SK-N-SH (cell line): ENCODE data around the gene KRT84. TPM values are rescaled to one million over a fixed set of nuclear protein-coding genes. Genes with fewer than 3 reads are reported as not detected.

ENCODE experiments used
- CTCF ChIA-PET: fragments of 300-600, 350-600 bp; formaldehyde crosslinking; extraction: SDS; loops from one replicate; lab custom pipeline; 2021; lab: Yijun Ruan, JAX
- POLR2A ChIA-PET: fragments of 350-600 bp; sonication (Branson Sonifier 250); formaldehyde crosslinking; extraction: SDS; loops from one replicate; lab custom pipeline; 2020; ENCODE audit warnings: antibody characterized with exemption, inconsistent platforms; lab: Yijun Ruan, JAX
- DNase-seq: peaks from one replicate; pipeline ENCODE4 v3.0.0; 2012
- H2AFZ ChIP-seq: fragments of 200-600 bp; sonication (generic); 2 replicates; pipeline ENCODE4 v1.8.1; 2016; ENCODE audit warnings: antibody characterized with exemption, mild to moderate bottlenecking, low read depth
- H3F3A ChIP-seq: fragments of 200-600 bp; sonication (generic); replicated peaks from 2 replicates; pipeline ENCODE3; 2016; ENCODE audit warnings: antibody characterized with exemption, mild to moderate bottlenecking; ENCODE audit not compliant: insufficient read depth
- H3K27ac ChIP-seq, 2 experiments: fragments of 200-500 bp in 1 of 2; fragments of 200-600 bp in 1 of 2; sonication (Bioruptor generic) in 1 of 2; sonication (generic), shearing (Covaris generic) in 1 of 2; 2 replicates each; pipeline versions ENCODE4 v1.5.1 to v1.6.1; 2014 to 2016; ENCODE audit warnings: low read depth in 2 of 2, inconsistent platforms in 1 of 2, low read length in 1 of 2, mild to moderate bottlenecking in 1 of 2, mixed read lengths in 1 of 2
- H3K27me3 ChIP-seq: fragments of 200-600 bp; sonication (generic), shearing (Covaris generic); 2 replicates; pipeline ENCODE4 v1.6.1; 2016; ENCODE audit warnings: mixed run types; ENCODE audit not compliant: insufficient read depth
- H3K36me3 ChIP-seq, 2 experiments: fragments of 200-500 bp in 1 of 2; fragments of 200-600 bp in 1 of 2; sonication (Bioruptor generic) in 1 of 2; sonication (generic) in 1 of 2; replicated peaks in 1 of 2; 2 replicates each; pipeline versions ENCODE3 to v1.5.1; 2014 to 2016; ENCODE audit warnings: low read length in 1 of 2, mild to moderate bottlenecking in 1 of 2; ENCODE audit not compliant: insufficient read depth in 2 of 2, control insufficient read depth in 1 of 2
- H3K4me1 ChIP-seq, 2 experiments: fragments of 200-500 bp in 1 of 2; fragments of 200-600 bp in 1 of 2; sonication (Bioruptor generic) in 1 of 2; sonication (generic), shearing (Covaris generic) in 1 of 2; 2 replicates each; pipeline versions ENCODE4 v1.5.1 to v1.6.1; 2014 to 2016; ENCODE audit warnings: low read depth in 1 of 2, low read length in 1 of 2, mixed run types in 1 of 2; ENCODE audit not compliant: insufficient read depth in 2 of 2, control insufficient read depth in 1 of 2
- H3K4me2 ChIP-seq: fragments of 200-600 bp; sonication (generic), shearing (Covaris generic); 2 replicates; pipeline ENCODE4 v1.6.1; 2017; ENCODE audit warnings: mixed run types
- H3K4me3 ChIP-seq, 2 experiments: fragments of 200-500 bp in 1 of 2; fragments of 200-600 bp in 1 of 2; sonication (Bioruptor generic) in 1 of 2; sonication (generic), shearing (Covaris generic) in 1 of 2; 2 replicates each; pipeline versions ENCODE4 v1.5.1 to v1.8.1; 2014 to 2016; ENCODE audit warnings: low read depth in 2 of 2, inconsistent platforms in 1 of 2, low read length in 1 of 2, mild to moderate bottlenecking in 1 of 2, mixed read lengths in 1 of 2, moderate library complexity in 1 of 2
- H3K79me2 ChIP-seq: fragments of 200-600 bp; sonication (generic); 2 replicates; pipeline ENCODE4 v1.8.1; 2017; ENCODE audit warnings: mild to moderate bottlenecking; ENCODE audit not compliant: insufficient read depth
- H3K9ac ChIP-seq: fragments of 200-600 bp; sonication (generic); 2 replicates; pipeline ENCODE4 v1.6.1; 2017; ENCODE audit warnings: mixed run types
- H3K9me2 ChIP-seq: fragments of 200-600 bp; sonication (generic); 2 replicates; pipeline ENCODE4 v1.6.1; 2017; ENCODE audit warnings: mixed run types
- H3K9me3 ChIP-seq: fragments of 200-600 bp; sonication (generic); 2 replicates; pipeline ENCODE4 v1.6.1; 2017; ENCODE audit warnings: mixed run types, mild to moderate bottlenecking, moderate library complexity
- H4K20me1 ChIP-seq: fragments of 200-600 bp; sonication (generic); 2 replicates; pipeline ENCODE4 v1.6.1; 2017; ENCODE audit warnings: mild to moderate bottlenecking, mixed run types; ENCODE audit not compliant: insufficient read depth
- EP300 ChIP-seq, 2 experiments: IDR thresholded peaks; 2 replicates each; pipeline versions ENCODE4 v1.4.0 to v1.6.1; 2012; ENCODE audit warnings: borderline replicate concordance in 1 of 2, low read depth in 1 of 2, low read length in 1 of 2
- EZH2phosphoT487 ChIP-seq: fragments of 200-600 bp; sonication (generic); IDR thresholded peaks from 2 replicates; pipeline ENCODE4 v1.6.1; 2017; ENCODE audit warnings: low read depth, mixed run types, mild to moderate bottlenecking, antibody characterized with exemption, moderate library complexity, borderline replicate concordance
- FOSL2 ChIP-seq: IDR thresholded peaks from 2 replicates; pipeline ENCODE4 v1.4.0; 2012; ENCODE audit warnings: low read depth, mild to moderate bottlenecking, moderate library complexity, borderline replicate concordance
- GABPA ChIP-seq: IDR thresholded peaks from 2 replicates; pipeline ENCODE4 v1.4.0; 2012; ENCODE audit warnings: low read depth, mild to moderate bottlenecking
- GATA2 ChIP-seq: sonication (generic); formaldehyde crosslinking; IDR thresholded peaks from 2 replicates; pipeline ENCODE4 v1.5.0; 2020; ENCODE audit warnings: mild to moderate bottlenecking, missing genetic modification reagents
- MXI1 ChIP-seq: IDR thresholded peaks from 2 replicates; pipeline ENCODE4 v1.6.1; 2012; ENCODE audit warnings: mild to moderate bottlenecking, low read depth, low read length, improper control_type of control experiment
- NFIC ChIP-seq: IDR thresholded peaks from 2 replicates; pipeline ENCODE4 v1.4.0; 2012; ENCODE audit warnings: borderline replicate concordance
- NRF1 ChIP-seq: IDR thresholded peaks from 2 replicates; pipeline ENCODE4 v1.6.1; 2012; ENCODE audit warnings: low read depth, mild to moderate bottlenecking, low read length
- POLR2AphosphoS5 ChIP-seq: IDR thresholded peaks from 2 replicates; pipeline ENCODE4 v1.6.1; 2012; ENCODE audit warnings: low read depth, low read length
- RFX5 ChIP-seq: IDR thresholded peaks from 2 replicates; pipeline ENCODE4 v1.6.1; 2012; ENCODE audit warnings: mild to moderate bottlenecking, improper control_type of control experiment, low read length
- RXRA ChIP-seq: IDR thresholded peaks from 2 replicates; pipeline ENCODE4 v1.4.0; 2012; ENCODE audit warnings: low read depth, mild to moderate bottlenecking, borderline replicate concordance
- SMC3 ChIP-seq: IDR thresholded peaks from 2 replicates; pipeline ENCODE4 v1.6.1; 2012; ENCODE audit warnings: low read depth, low read length, improper control_type of control experiment
- TCF12 ChIP-seq: IDR thresholded peaks from 2 replicates; pipeline ENCODE4 v1.4.0; 2012
- TEAD4 ChIP-seq: IDR thresholded peaks from 2 replicates; pipeline ENCODE4 v1.4.0; 2012; ENCODE audit warnings: mild to moderate bottlenecking, borderline replicate concordance; ENCODE audit not compliant: insufficient read depth
- YY1 ChIP-seq: IDR thresholded peaks from 2 replicates; pipeline ENCODE4 v1.4.0; 2012; ENCODE audit warnings: low read depth, mild to moderate bottlenecking
- WGBS: methylation state at CpG from one replicate; pipeline ENCODE4 v1.1.6; 2017; ENCODE audit warnings: low lambda C conversion rate; 5-methylcytosine and 5-hydroxymethylcytosine counted together
- polyA plus RNA-seq, 3 experiments: library from polyadenylated mRNA; depleted of rRNA; stranded (reverse); fragments of >200 nt; gene quantifications; 2 replicates each; pipeline ENCODE4 v1.2.3, GENCODE V29; 2012
- TF ChIP-seq, protein P1 (sequence below): fragments of 150-350 bp; IDR thresholded peaks from 2 replicates; pipeline ENCODE4 v1.6.1; 2016; ENCODE audit warnings: mild to moderate bottlenecking, low read depth, low read length
- TF ChIP-seq, protein P2 (sequence below): IDR thresholded peaks from 2 replicates; pipeline ENCODE4; 2012
- TF ChIP-seq, protein P3 (sequence below): IDR thresholded peaks from 2 replicates; pipeline ENCODE4 v1.4.0; 2012; ENCODE audit warnings: low read depth, borderline replicate concordance
- TF ChIP-seq, protein P4 (sequence below): fragments of 200-600 bp; sonication (generic); IDR thresholded peaks from 2 replicates; pipeline ENCODE4 v1.6.1; 2017; ENCODE audit warnings: antibody characterized with exemption, mild to moderate bottlenecking, moderate library complexity

Gene KRT84
- polyA plus RNA-seq, 1 of the 3 experiments (the other 2 are of a cell fraction): not detected

DNA sequence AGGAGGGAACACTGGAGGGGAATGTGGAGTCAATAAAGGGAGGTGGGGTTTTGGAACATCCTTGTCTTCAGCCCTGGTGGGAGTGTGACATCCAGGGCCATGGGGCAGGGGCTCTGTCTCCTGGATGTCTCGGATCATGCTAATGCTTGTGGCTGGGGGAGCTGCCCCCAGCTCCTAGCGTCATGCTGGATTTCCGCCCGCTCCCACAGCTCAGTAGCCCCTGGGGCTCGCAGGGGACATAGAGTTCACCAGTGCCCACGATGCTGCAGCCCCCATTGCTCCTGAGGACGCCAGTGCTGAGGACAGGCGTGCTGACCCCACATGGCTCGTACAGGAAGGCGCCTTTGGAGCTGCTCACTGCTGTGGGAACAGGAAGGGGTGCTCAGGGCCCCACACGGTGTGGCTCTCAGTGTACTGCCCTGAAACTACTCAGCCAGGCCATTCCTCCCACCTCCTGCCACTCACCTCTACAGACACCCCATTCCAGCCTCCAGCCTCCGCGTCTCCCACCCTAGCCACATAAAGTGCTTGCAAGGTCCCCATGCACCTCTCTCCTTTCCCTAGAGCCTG, 9.5 kb upstream of the KRT84 start:
- Histone ChIP-seq H3K27me3 (peaks cover 37% of the 10 kb centered on the region; the same call in 1 of the 2 replicates), H3K79me2 (no peaks in the 10 kb centered on the region), H3K36me3 (no peaks in the 10 kb centered on the region), H3F3A (no peaks in the 10 kb centered on the region), H3K9me2 (no peaks in the 10 kb centered on the region), H2AFZ (no peak overlapping the region), H3K4me3 (no peak overlapping the region), H3K9ac (no peak overlapping the region), H3K4me2 (no peak overlapping the region), H3K4me1 (peaks cover 0 to 7% of the 10 kb centered on the region in 2 experiments; a peak in 1 of 4 replicates), H3K9me3 (no peaks in the 10 kb centered on the region), H3K27ac (no peak overlapping the region), H4K20me1 (no peaks in the 10 kb centered on the region)
- ChIA-PET POLR2A (no interaction called here), CTCF (interaction anchor here (0.6 to 1.9 kb wide), 8 partner anchors 11 to 470 kb away, joined by 3 to 7 read pairs (median 4); no protein-coding TSS in a partner anchor)
- WGBS: 61% methylated on average over 11 of the region's 13 CpGs
- TF ChIP-seq, protein P1, sequence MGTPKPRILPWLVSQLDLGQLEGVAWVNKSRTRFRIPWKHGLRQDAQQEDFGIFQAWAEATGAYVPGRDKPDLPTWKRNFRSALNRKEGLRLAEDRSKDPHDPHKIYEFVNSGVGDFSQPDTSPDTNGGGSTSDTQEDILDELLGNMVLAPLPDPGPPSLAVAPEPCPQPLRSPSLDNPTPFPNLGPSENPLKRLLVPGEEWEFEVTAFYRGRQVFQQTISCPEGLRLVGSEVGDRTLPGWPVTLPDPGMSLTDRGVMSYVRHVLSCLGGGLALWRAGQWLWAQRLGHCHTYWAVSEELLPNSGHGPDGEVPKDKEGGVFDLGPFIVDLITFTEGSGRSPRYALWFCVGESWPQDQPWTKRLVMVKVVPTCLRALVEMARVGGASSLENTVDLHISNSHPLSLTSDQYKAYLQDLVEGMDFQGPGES: no peak
- TF ChIP-seq FOSL2 (no peak), YY1 (no peak), RFX5 (no peak)
- no peak for DNase-seq

DNA sequence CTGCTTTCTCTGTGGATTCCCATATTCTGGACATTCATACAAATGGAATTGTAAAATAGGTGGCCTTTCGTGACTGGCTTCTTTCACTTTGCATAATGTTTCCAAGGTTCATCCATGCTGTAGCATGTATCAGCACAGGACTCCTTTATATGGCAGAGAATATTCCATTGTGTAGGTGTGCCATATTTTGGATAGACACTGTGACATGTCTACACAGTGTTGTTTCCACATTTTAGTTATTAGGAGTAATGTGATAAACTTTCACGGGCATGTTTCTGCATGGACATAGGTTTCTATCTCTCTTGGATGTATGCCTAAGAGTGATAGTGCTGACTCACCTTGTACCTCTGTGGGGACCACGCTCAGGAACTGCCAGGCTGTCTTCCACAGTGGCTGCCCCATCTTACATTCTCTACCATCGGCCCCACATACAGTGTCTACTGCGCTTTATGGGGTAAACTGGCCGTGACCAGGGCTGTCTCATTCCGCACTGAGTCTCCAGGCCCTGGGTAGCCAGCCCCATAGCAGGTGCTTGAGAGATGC, 7.1 kb upstream of the KRT84 start:
- Histone ChIP-seq H3K9me2 (no peaks in the 10 kb centered on the region), H2AFZ (no peak overlapping the region), H3K4me2 (no peak overlapping the region), H3K27me3 (peaks cover 46% of the 10 kb centered on the region; the same call in 1 of the 2 replicates), H3K9ac (no peak overlapping the region), H3K36me3 (no peaks in the 10 kb centered on the region), H3K4me3 (no peak overlapping the region), H3K9me3 (no peaks in the 10 kb centered on the region), H3F3A (no peaks in the 10 kb centered on the region), H4K20me1 (no peaks in the 10 kb centered on the region), H3K4me1 (peaks cover 0 to 7% of the 10 kb centered on the region in 2 experiments; a peak in 1 of 4 replicates), H3K27ac (no peak overlapping the region), H3K79me2 (no peaks in the 10 kb centered on the region)
- DNase-seq: no peak
- no peak for TF ChIP-seq SMC3
- TF ChIP-seq EZH2phosphoT487: no peak
- no peak for TF ChIP-seq RXRA
- TF ChIP-seq, protein P1: no peak
- no peak for TF ChIP-seq NRF1
- TF ChIP-seq YY1: no peak
- no peak for TF ChIP-seq GABPA
- TF ChIP-seq, protein P2, sequence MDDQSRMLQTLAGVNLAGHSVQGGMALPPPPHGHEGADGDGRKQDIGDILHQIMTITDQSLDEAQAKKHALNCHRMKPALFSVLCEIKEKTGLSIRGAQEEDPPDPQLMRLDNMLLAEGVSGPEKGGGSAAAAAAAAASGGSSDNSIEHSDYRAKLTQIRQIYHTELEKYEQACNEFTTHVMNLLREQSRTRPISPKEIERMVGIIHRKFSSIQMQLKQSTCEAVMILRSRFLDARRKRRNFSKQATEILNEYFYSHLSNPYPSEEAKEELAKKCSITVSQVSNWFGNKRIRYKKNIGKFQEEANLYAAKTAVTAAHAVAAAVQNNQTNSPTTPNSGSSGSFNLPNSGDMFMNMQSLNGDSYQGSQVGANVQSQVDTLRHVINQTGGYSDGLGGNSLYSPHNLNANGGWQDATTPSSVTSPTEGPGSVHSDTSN: no peak
- no peak for TF ChIP-seq POLR2AphosphoS5
- no peak for TF ChIP-seq NFIC
- TF ChIP-seq, protein P3, sequence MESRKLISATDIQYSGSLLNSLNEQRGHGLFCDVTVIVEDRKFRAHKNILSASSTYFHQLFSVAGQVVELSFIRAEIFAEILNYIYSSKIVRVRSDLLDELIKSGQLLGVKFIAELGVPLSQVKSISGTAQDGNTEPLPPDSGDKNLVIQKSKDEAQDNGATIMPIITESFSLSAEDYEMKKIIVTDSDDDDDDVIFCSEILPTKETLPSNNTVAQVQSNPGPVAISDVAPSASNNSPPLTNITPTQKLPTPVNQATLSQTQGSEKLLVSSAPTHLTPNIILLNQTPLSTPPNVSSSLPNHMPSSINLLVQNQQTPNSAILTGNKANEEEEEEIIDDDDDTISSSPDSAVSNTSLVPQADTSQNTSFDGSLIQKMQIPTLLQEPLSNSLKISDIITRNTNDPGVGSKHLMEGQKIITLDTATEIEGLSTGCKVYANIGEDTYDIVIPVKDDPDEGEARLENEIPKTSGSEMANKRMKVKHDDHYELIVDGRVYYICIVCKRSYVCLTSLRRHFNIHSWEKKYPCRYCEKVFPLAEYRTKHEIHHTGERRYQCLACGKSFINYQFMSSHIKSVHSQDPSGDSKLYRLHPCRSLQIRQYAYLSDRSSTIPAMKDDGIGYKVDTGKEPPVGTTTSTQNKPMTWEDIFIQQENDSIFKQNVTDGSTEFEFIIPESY: no peak
- TF ChIP-seq, protein P4, sequence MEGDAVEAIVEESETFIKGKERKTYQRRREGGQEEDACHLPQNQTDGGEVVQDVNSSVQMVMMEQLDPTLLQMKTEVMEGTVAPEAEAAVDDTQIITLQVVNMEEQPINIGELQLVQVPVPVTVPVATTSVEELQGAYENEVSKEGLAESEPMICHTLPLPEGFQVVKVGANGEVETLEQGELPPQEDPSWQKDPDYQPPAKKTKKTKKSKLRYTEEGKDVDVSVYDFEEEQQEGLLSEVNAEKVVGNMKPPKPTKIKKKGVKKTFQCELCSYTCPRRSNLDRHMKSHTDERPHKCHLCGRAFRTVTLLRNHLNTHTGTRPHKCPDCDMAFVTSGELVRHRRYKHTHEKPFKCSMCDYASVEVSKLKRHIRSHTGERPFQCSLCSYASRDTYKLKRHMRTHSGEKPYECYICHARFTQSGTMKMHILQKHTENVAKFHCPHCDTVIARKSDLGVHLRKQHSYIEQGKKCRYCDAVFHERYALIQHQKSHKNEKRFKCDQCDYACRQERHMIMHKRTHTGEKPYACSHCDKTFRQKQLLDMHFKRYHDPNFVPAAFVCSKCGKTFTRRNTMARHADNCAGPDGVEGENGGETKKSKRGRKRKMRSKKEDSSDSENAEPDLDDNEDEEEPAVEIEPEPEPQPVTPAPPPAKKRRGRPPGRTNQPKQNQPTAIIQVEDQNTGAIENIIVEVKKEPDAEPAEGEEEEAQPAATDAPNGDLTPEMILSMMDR: no peak
- TF ChIP-seq TEAD4: no peak
- TF ChIP-seq TCF12: no peak
- TF ChIP-seq GATA2: no peak
- no peak for TF ChIP-seq EP300 (IDR thresholded peaks at IDR 0.05; ENCODE audit: borderline replicate concordance in 1 of 2, low read depth in 1 of 2, low read length in 1 of 2)
- no peak for TF ChIP-seq MXI1
- ChIA-PET POLR2A (no interaction called here), CTCF (interaction anchor here (1.0 to 3.5 kb wide), 7 partner anchors 10 to 487 kb away, joined by 3 to 14 read pairs (median 4); no protein-coding TSS in a partner anchor)
- 48% methylated on average over 5 of the region's 7 CpGs for WGBS
